CD4-positive, CD25-positive, alpha-beta regulatory T cell (primary cell): Measurements from ENCODE around the gene ISY1. TPM values are rescaled to one million over a fixed set of nuclear protein-coding genes. Genes with fewer than 3 reads are reported as not detected.
"Not testable (repeated sequence)": the region's sequence is repeated elsewhere in the genome, so short reads cannot be mapped to it uniquely, and the experiment has no call there.

Source experiments
- ATAC-seq, 2 donors: fragments of 150-1000 bp; cut with Tn5 transposase; one replicate each; pipeline ENCODE4 v1.10.0; 2021; ENCODE audit warnings: low read depth in 2 of 2, moderate number of reproducible peaks in 2 of 2, moderate library complexity in 1 of 2
- DNase-seq, 3 donors: peaks; one replicate each; pipeline versions ENCODE4 v3.0.0 to v3.0.0-alpha.2; 2012 to 2022; ENCODE audit warnings: mixed read lengths in 1 of 3
- H3K27ac ChIP-seq: one replicate; pipeline ENCODE4 v1.7.0; 2013; ENCODE audit warnings: mild to moderate bottlenecking, low read length; ENCODE audit not compliant: insufficient read depth, poor library complexity, severe bottlenecking
- H3K27me3 ChIP-seq: one replicate; pipeline ENCODE4 v1.7.0; 2013; ENCODE audit warnings: low read length; ENCODE audit not compliant: control insufficient read depth, insufficient read depth
- H3K36me3 ChIP-seq: one replicate; pipeline ENCODE4 v1.7.0; 2013; ENCODE audit warnings: mild to moderate bottlenecking, low read length, moderate library complexity; ENCODE audit not compliant: control insufficient read depth, insufficient read depth
- H3K4me1 ChIP-seq: 2 replicates; pipeline ENCODE4 v1.7.0; 2013; ENCODE audit warnings: mild to moderate bottlenecking, low read length; ENCODE audit not compliant: insufficient read depth, control insufficient read depth, poor library complexity, severe bottlenecking
- H3K4me3 ChIP-seq: one replicate; pipeline ENCODE4 v1.7.0; 2013; ENCODE audit warnings: low read depth, mild to moderate bottlenecking, low read length, moderate library complexity
- H3K9me3 ChIP-seq, 2 experiments: 1 replicate in 1 of 2; 2 replicates in 1 of 2; pipeline ENCODE4 v1.7.0; 2013; ENCODE audit warnings: low read length in 2 of 2, mild to moderate bottlenecking in 1 of 2, moderate library complexity in 1 of 2; ENCODE audit not compliant: control insufficient read depth in 2 of 2
- H3K27ac Mint-ChIP-seq, 3 donors: one replicate each; pipeline ENCODE4 v1.8.0; 2020 to 2022; ENCODE audit warnings: mild to moderate bottlenecking in 3 of 3, mixed read lengths in 3 of 3, moderate library complexity in 2 of 3
- H3K27me3 Mint-ChIP-seq: one replicate; pipeline ENCODE4 v1.8.0; 2022; ENCODE audit warnings: mild to moderate bottlenecking, mixed read lengths
- H3K36me3 Mint-ChIP-seq: one replicate; pipeline ENCODE4 v1.8.0; 2020; ENCODE audit warnings: mixed read lengths
- H3K4me1 Mint-ChIP-seq, 4 donors: one replicate each; pipeline ENCODE4 v1.8.0; 2020 to 2022; ENCODE audit warnings: mixed read lengths in 4 of 4, mild to moderate bottlenecking in 1 of 4
- H3K4me3 Mint-ChIP-seq, 4 donors: one replicate each; pipeline ENCODE4 v1.8.0; 2020 to 2022; ENCODE audit warnings: mild to moderate bottlenecking in 4 of 4, mixed read lengths in 4 of 4, moderate library complexity in 3 of 4
- H3K9me3 Mint-ChIP-seq, 7 donors: one replicate each; pipeline ENCODE4 v1.8.0; 2020 to 2022; ENCODE audit warnings: mixed read lengths in 7 of 7, mild to moderate bottlenecking in 3 of 7, moderate library complexity in 2 of 7
- polyA plus RNA-seq, 4 donors: library from polyadenylated mRNA; unstranded; fragments of 300-500 nt; fragmentation: Illumina TruSeq; gene quantifications; one replicate each; pipeline ENCODE4 v1.2.3, GENCODE V29; 2021
- total RNA-seq: library from RNA; stranded (reverse); gene quantifications from one replicate; pipeline ENCODE4 v1.2.3, GENCODE V29; 2022

The ISY1 gene
- total and polyA plus RNA-seq, 5 donors from 2014 or later = 45.8 to 109 (median 87.7) TPM

- peaks cover 0 to 18% (median 6%) of the 10 kb centered on the region in 4 donors for H3K4me1 Mint-ChIP-seq
- H3K27ac Mint-ChIP-seq = peak overlapping the region in 1 of 3 donors; percentile 56
- not testable (repeated sequence) for ATAC-seq, H3K4me1 ChIP-seq, H3K4me3 Mint-ChIP-seq, DNase-seq, H3K27me3 ChIP-seq, H3K9me3 Mint-ChIP-seq, H3K4me3 ChIP-seq, H3K9me3 ChIP-seq, H3K27ac ChIP-seq, H3K27me3 Mint-ChIP-seq
- H3K36me3 ChIP-seq = peaks cover 67% of the 10 kb centered on the region
- peaks cover 34% of the 10 kb centered on the region for H3K36me3 Mint-ChIP-seq
Measured at GRCh38 chr3:129136275-129136674, 24.6 kb downstream of the ISY1 start.

GRCh38 chr3:129132097-129132866 is 28.6 kb downstream of the ISY1 start:
- ATAC-seq = no peak
- peaks cover 0 to 18% (median 8%) of the 10 kb centered on the region in 4 donors for H3K4me1 Mint-ChIP-seq
- H3K27ac Mint-ChIP-seq = peak overlapping the region; percentile 30 to 92 (median 48)
- H3K9me3 ChIP-seq = no peaks in the 10 kb centered on the region
- peaks cover 51% of the 10 kb centered on the region for H3K36me3 Mint-ChIP-seq
- H3K36me3 ChIP-seq = peaks cover 66% of the 10 kb centered on the region
- H3K4me1 ChIP-seq = no peaks in the 10 kb centered on the region
- no peak overlapping the region for H3K4me3 ChIP-seq
- H3K27ac ChIP-seq = no peak overlapping the region
- peak overlapping the region in 2 of 4 donors; percentile 13 to 30 for H3K4me3 Mint-ChIP-seq
- no peaks in the 10 kb centered on the region for H3K27me3 ChIP-seq
- DNase-seq = no peak
- no peaks in the 10 kb centered on the region for H3K27me3 Mint-ChIP-seq
- peaks cover 0 to 1% (median 0%) of the 10 kb centered on the region in 7 donors for H3K9me3 Mint-ChIP-seq

GRCh38 chr3:129131465-129132088 is 29.3 kb downstream of the ISY1 start:
- H3K36me3 Mint-ChIP-seq = peaks cover 50% of the 10 kb centered on the region
- Histone ChIP-seq H3K27ac (no peak overlapping the region), H3K4me3 (no peak overlapping the region), H3K4me1 (no peaks in the 10 kb centered on the region), H3K9me3 (no peaks in the 10 kb centered on the region), H3K27me3 (no peaks in the 10 kb centered on the region), H3K36me3 (peaks cover 66% of the 10 kb centered on the region)
- peak overlapping the region; percentile 29 to 88 (median 55) for H3K27ac Mint-ChIP-seq
- H3K4me3 Mint-ChIP-seq = no peak overlapping the region
- H3K27me3 Mint-ChIP-seq = no peaks in the 10 kb centered on the region
- H3K4me1 Mint-ChIP-seq = peaks cover 0 to 20% (median 10%) of the 10 kb centered on the region in 4 donors
- DNase-seq (no peak), ATAC-seq (no peak)
- H3K9me3 Mint-ChIP-seq = peaks cover 0 to 1% (median 0%) of the 10 kb centered on the region in 7 donors

- peaks cover 6 to 20% (median 10%) of the 10 kb centered on the region in 4 donors for H3K4me1 Mint-ChIP-seq
- H3K27me3 Mint-ChIP-seq = no peaks in the 10 kb centered on the region
- no peak overlapping the region for H3K4me3 ChIP-seq
- no peak overlapping the region for H3K4me3 Mint-ChIP-seq
- no peaks in the 10 kb centered on the region for H3K9me3 ChIP-seq
- H3K4me1 ChIP-seq = no peaks in the 10 kb centered on the region
- H3K27ac Mint-ChIP-seq = no peak overlapping the region
- H3K36me3 Mint-ChIP-seq = peaks cover 53% of the 10 kb centered on the region
- DNase-seq = no peak
- no peak overlapping the region for H3K27ac ChIP-seq
- no peaks in the 10 kb centered on the region for H3K27me3 ChIP-seq
- peaks cover 58% of the 10 kb centered on the region for H3K36me3 ChIP-seq
- peaks cover 0 to 1% (median 0%) of the 10 kb centered on the region in 7 donors for H3K9me3 Mint-ChIP-seq
- no peak for ATAC-seq
Measured at GRCh38 chr3:129130291-129130813, 30.5 kb downstream of the ISY1 start.

- Histone ChIP-seq H3K27ac (no peak overlapping the region), H3K27me3 (no peaks in the 10 kb centered on the region), H3K36me3 (peaks cover 44% of the 10 kb centered on the region), H3K4me3 (no peak overlapping the region), H3K4me1 (peaks cover 3% of the 10 kb centered on the region), H3K9me3 (no peaks in the 10 kb centered on the region)
- no peak for ATAC-seq
- no peak for DNase-seq
- peaks cover 0 to 1% (median 0%) of the 10 kb centered on the region in 7 donors for H3K9me3 Mint-ChIP-seq
- H3K36me3 Mint-ChIP-seq = peaks cover 44% of the 10 kb centered on the region
- H3K4me1 Mint-ChIP-seq = peaks cover 8 to 23% (median 12%) of the 10 kb centered on the region in 4 donors
- H3K4me3 Mint-ChIP-seq = peak overlapping the region in 1 of 4 donors; percentile 65
- H3K27me3 Mint-ChIP-seq = no peaks in the 10 kb centered on the region
- no peak overlapping the region for H3K27ac Mint-ChIP-seq
Measured at GRCh38 chr3:129128357-129129155, 32.3 kb downstream of the ISY1 start.

- Histone ChIP-seq H3K27ac (no peak overlapping the region), H3K36me3 (peaks cover 28% of the 10 kb centered on the region)
- H3K27me3 Mint-ChIP-seq = no peaks in the 10 kb centered on the region
Measured at GRCh38 chr3:129126726-129127280, 34.1 kb downstream of the ISY1 start.

More at GRCh38 chr3:129126726-129127280, 34.1 kb downstream of the ISY1 start:
- no peaks in the 10 kb centered on the region for H3K9me3 Mint-ChIP-seq
- DNase-seq = no peak
- Histone ChIP-seq H3K4me3 (no peak overlapping the region), H3K4me1 (peaks cover 20% of the 10 kb centered on the region), H3K27me3 (no peaks in the 10 kb centered on the region), H3K9me3 (no peaks in the 10 kb centered on the region)
- H3K27ac Mint-ChIP-seq = peak overlapping the region; percentile 26 to 89 (median 54)
- no peak for ATAC-seq
- peaks cover 8 to 25% (median 16%) of the 10 kb centered on the region in 4 donors for H3K4me1 Mint-ChIP-seq
- peak overlapping the region in 1 of 4 donors; percentile 73 for H3K4me3 Mint-ChIP-seq
- H3K36me3 Mint-ChIP-seq = peaks cover 28% of the 10 kb centered on the region
